ENCODE results near the gene PLXNA2. TPM values are rescaled to one million over a fixed set of nuclear protein-coding genes. Genes with fewer than 3 reads are reported as not detected.

The PLXNA2 gene
- total RNA-seq, 4 donors from 2014 or later = 26.9 to 54.0 (median 46.1) TPM

DNA sequence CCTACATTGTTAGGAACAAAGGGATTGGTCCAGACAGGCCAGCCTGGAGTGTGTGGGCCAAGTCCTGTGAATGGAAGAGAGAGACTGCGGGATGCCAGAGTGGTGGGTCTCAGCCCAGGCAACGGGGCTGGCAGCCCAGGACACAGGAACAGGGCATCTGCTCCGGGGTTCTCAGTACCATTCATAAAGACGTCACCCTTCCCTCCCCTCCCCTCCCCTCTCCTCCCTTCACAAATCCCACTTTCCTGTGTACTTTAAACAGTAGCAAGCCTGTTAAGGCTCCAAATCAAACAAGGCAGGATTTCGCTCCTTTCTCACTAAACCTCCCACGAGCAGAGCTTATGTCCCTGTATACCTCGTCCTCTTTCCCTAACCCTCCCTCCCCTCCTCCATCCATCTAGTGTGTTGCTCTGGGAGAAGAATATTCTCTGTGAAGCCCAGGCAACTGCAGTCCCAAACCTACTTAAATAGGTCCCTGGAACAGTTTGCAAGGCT is 4.2 kb upstream of the PLXNA2 start:
- Histone ChIP-seq H3K4me3 (no peak overlapping the region), H3K4me1 (peaks cover 8 to 24% (median 9%) of the 10 kb centered on the region in 3 donors), H3K27ac (no peak overlapping the region), H3K27me3 (peaks cover 0 to 35% (median 0%) of the 10 kb centered on the region in 4 donors), H3K9me3 (no peaks in the 10 kb centered on the region), H3K36me3 (no peaks in the 10 kb centered on the region)
- 61 to 80% methylated on average over 7 of the region's 7 CpGs for WGBS, 2 donors
- no peak for TF ChIP-seq CTCF (IDR thresholded peaks at IDR 0.05)
- no peak for TF ChIP-seq POLR2A (IDR thresholded peaks at IDR 0.05)
- DNase-seq = no peak
- intact Hi-C loops (cut with DNase I) = loop anchor here (5.0 to 10.0 kb wide), 2 partner anchors 124 to 226 kb away; no protein-coding TSS in a partner anchor

GRCh38 chr1:208247696-208248095 is 3.5 kb upstream of the PLXNA2 start:
- intact Hi-C loops (cut with DNase I) = loop anchor here (5.0 to 10.0 kb wide), 2 partner anchors 123 to 225 kb away; no protein-coding TSS in a partner anchor
- Histone ChIP-seq H3K4me3 (no peak overlapping the region), H3K9me3 (no peaks in the 10 kb centered on the region), H3K27ac (no peak overlapping the region), H3K4me1 (peaks cover 9 to 27% (median 16%) of the 10 kb centered on the region in 3 donors), H3K27me3 (peaks cover 0 to 32% (median 0%) of the 10 kb centered on the region in 4 donors), H3K36me3 (no peaks in the 10 kb centered on the region)
- no peak for DNase-seq
- WGBS, 2 donors = 54 to 77% methylated on average over 3 to 5 of the region's 5 CpGs
- TF ChIP-seq CTCF (IDR thresholded peaks at IDR 0.05) = no peak
- TF ChIP-seq POLR2A (IDR thresholded peaks at IDR 0.05) = no peak

DNA sequence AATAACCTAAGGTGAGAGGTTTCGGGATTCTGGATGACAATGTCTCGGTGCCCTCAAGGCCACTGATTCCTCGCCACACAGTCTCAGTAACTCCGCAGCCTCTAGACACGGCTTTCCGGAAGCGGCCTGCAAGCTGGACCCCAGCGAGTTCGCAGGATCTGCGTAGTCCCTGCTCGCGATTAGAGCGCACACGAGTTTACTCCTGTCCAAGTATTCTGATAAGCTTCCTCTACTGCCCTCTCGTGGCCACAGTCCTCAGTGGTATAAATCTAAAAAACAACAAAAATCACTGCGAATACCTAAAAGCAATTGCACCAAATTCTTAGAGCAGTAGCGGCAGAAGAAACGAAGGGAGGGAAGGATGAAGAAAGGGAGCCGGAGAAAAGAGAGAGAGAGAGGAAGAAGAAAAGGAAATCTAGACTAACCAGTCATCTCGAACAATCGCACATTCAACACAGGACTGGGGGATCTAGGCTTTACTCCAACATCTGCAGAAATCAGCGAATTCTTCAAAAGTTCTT is 1.1 kb upstream of the PLXNA2 start:
- H3K4me3 ChIP-seq = peak overlapping the region; percentile 84 to 90 (median 87)
- H3K36me3 ChIP-seq = no peaks in the 10 kb centered on the region
- 8 to 9% methylated on average over 20 to 22 of the region's 22 CpGs for WGBS, 2 donors
- peaks cover 26 to 46% (median 30%) of the 10 kb centered on the region in 3 donors for H3K4me1 ChIP-seq
- intact Hi-C loops (cut with DNase I) = loop anchor here (5.0 to 10.0 kb wide), 2 partner anchors 120 to 223 kb away; no protein-coding TSS in a partner anchor
- peak overlapping the region; percentile 88 to 93 (median 88) for H3K27ac ChIP-seq
- no peaks in the 10 kb centered on the region for H3K9me3 ChIP-seq
- peak; percentile 35 for DNase-seq
- TF ChIP-seq CTCF (IDR thresholded peaks at IDR 0.05) = peak; percentile 77 to 92 (median 86)
- no peak for TF ChIP-seq POLR2A (IDR thresholded peaks at IDR 0.05)
- H3K27me3 ChIP-seq = peaks cover 0 to 13% (median 0%) of the 10 kb centered on the region in 4 donors

DNA sequence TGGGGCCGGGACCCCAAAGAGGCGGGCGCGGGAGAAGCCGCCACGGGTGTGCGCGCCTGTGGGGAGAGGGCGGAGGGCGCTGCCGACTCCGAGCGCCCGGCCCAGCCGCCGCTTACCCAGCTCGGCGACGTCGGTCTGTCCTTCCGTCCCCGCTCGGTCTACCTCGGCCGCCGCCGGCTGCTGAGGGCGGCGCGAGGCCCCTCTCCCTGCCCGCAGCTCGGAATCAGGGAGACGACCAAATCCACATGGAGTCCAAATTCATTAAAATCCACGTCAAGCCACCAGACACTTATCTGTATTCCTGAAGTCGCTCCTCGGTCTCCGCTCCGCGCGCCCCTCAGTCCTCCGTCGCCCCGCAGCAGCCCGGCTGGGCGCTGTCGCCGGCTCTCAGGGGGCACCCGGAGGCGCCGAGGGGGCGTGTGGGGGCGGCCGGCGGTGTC is 637 bp downstream of the PLXNA2 start:
- WGBS, 2 donors = 0 to 1% methylated on average over 11 to 29 of the region's 54 CpGs
- no peak for DNase-seq
- peaks cover 41 to 63% (median 46%) of the 10 kb centered on the region in 3 donors for H3K4me1 ChIP-seq

More for the DNA sequence above, 637 bp downstream of the PLXNA2 start:
- H3K36me3 ChIP-seq = no peaks in the 10 kb centered on the region
- peak overlapping the region; percentile 88 to 93 (median 88) for H3K27ac ChIP-seq
- TF ChIP-seq CTCF (IDR thresholded peaks at IDR 0.05) (no peak), POLR2A (IDR thresholded peaks at IDR 0.05) (no peak)
- peak overlapping the region; percentile 84 to 90 (median 87) for H3K4me3 ChIP-seq
- intact Hi-C loops (cut with DNase I) = loop anchor here (10.0 kb wide), 1 partner anchor 119 kb away; no protein-coding TSS in a partner anchor
- H3K27me3 ChIP-seq = peaks cover 0 to 8% (median 0%) of the 10 kb centered on the region in 4 donors
- H3K9me3 ChIP-seq = no peaks in the 10 kb centered on the region

All from esophagus squamous epithelium (tissue), 5 donors.